GM12878 (cell line): ENCODE measurements around the gene MCOLN1. TPM values are rescaled to one million over a fixed set of nuclear protein-coding genes. Genes with fewer than 3 reads are reported as not detected.

ENCODE experiments used
- ATAC-seq: fragments of 200-7000 bp; cut with Tn5 transposase; 3 replicates; pipeline ENCODE4 v1.9.1; 2020; ENCODE audit warnings: mild to moderate bottlenecking, moderate library complexity
- BruUV-seq: library from RNA; stranded (reverse); fragments of 400-500 nt; replicated peaks from 2 replicates; lab custom pipeline; 2021; lab: Mats Ljungman, UMichigan
- CTCF ChIA-PET: fragments of 300-600 bp; sonication (Branson Sonifier 250); formaldehyde crosslinking; extraction: SDS; loops from one replicate; lab custom pipeline; 2021; ENCODE audit warnings: inconsistent platforms; lab: Yijun Ruan, JAX
- POLR2A ChIA-PET: fragments of 350-600 bp; formaldehyde crosslinking; extraction: SDS; loops from one replicate; lab custom pipeline; 2021; ENCODE audit warnings: inconsistent platforms; lab: Charles Lee
- RAD21 ChIA-PET: fragments of 300-600 bp; sonication (Branson Sonifier 250); formaldehyde crosslinking; loops from one replicate; lab custom pipeline; 2023; ENCODE audit warnings: antibody characterized with exemption; ENCODE audit not compliant: unreplicated experiment; lab: Charles Lee
- SMC1A ChIA-PET: fragments of 300-600 bp; sonication (Branson Sonifier 250); formaldehyde crosslinking; loops from one replicate; lab custom pipeline; 2023; ENCODE audit not compliant: unreplicated experiment, uncharacterized antibody; lab: Charles Lee
- DNase-seq: peaks from one replicate; pipeline ENCODE4 v3.0.0-alpha.2; 2011; ENCODE audit warnings: low read depth, low spot score
- FAIRE-seq: peaks from 3 replicates; lab custom pipeline; 2011; peaks lifted over from hg19 to GRCh38; lab: Jason Lieb, UNC
- H2AFZ ChIP-seq: 2 replicates; pipeline ENCODE4 v1.6.0; 2011; ENCODE audit warnings: low read depth, low read length, control low read depth; ENCODE audit not compliant: control insufficient read depth
- H3K27ac ChIP-seq: 2 replicates; pipeline ENCODE4 v1.5.1; 2011; ENCODE audit warnings: control low read depth; ENCODE audit not compliant: control insufficient read depth, insufficient read depth
- H3K27me3 ChIP-seq, 2 experiments: replicated peaks in 1 of 2; 2 replicates each; pipeline versions ENCODE4 v1.6.0 to v1.6.1; 2011; ENCODE audit warnings: low read length in 1 of 2; ENCODE audit not compliant: control insufficient read depth in 2 of 2, insufficient read depth in 2 of 2
- H3K36me3 ChIP-seq, 2 experiments: 2 replicates each; pipeline ENCODE4 v1.5.1; 2011; ENCODE audit warnings: low read length in 1 of 2; ENCODE audit not compliant: control insufficient read depth in 2 of 2, insufficient read depth in 2 of 2
- H3K4me1 ChIP-seq: 2 replicates; pipeline ENCODE4 v1.6.1; 2011; ENCODE audit warnings: mild to moderate bottlenecking, low read length, moderate library complexity, mixed read lengths; ENCODE audit not compliant: control insufficient read depth, insufficient read depth
- H3K4me2 ChIP-seq: 2 replicates; pipeline ENCODE4 v1.6.0; 2011; ENCODE audit warnings: control low read depth; ENCODE audit not compliant: control insufficient read depth, insufficient read depth
- H3K4me3 ChIP-seq: fragments of 200-600 bp; sonication (generic); 2 replicates; pipeline ENCODE4 v1.5.1; 2016
- H3K79me2 ChIP-seq: 2 replicates; pipeline ENCODE4 v1.6.0; 2011; ENCODE audit warnings: low read length; ENCODE audit not compliant: control insufficient read depth, insufficient read depth
- H3K9ac ChIP-seq: 2 replicates; pipeline ENCODE4 v1.8.0; 2011; ENCODE audit warnings: low read length, control low read depth, mixed read lengths; ENCODE audit not compliant: control insufficient read depth, insufficient read depth
- H3K9me3 ChIP-seq: replicated peaks from 3 replicates; pipeline ENCODE4 v1.5.1; 2011; ENCODE audit warnings: mild to moderate bottlenecking, low read length; ENCODE audit not compliant: control insufficient read depth, insufficient read depth
- H4K20me1 ChIP-seq: 2 replicates; pipeline ENCODE4 v1.6.0; 2011; ENCODE audit not compliant: control insufficient read depth, insufficient read depth
- CHD2 ChIP-seq: IDR thresholded peaks from 2 replicates; pipeline ENCODE4 v1.6.1; 2011; ENCODE audit warnings: low read depth, low read length, improper control_type of control experiment, borderline replicate concordance
- ESRRA ChIP-seq: IDR thresholded peaks from 2 replicates; pipeline ENCODE4 v1.6.1; 2012; ENCODE audit warnings: mild to moderate bottlenecking, low read length, improper control_type of control experiment
- HCFC1 ChIP-seq: fragments of 150-350 bp; IDR thresholded peaks from 2 replicates; pipeline ENCODE4 v1.6.1; 2014; ENCODE audit warnings: low read length
- HDGF ChIP-seq: fragments of 450-650 bp; IDR thresholded peaks from 2 replicates; pipeline ENCODE4 v1.6.1; 2016; ENCODE audit warnings: antibody characterized with exemption
- NR2C1 ChIP-seq: fragments of 450-650 bp; IDR thresholded peaks from 2 replicates; pipeline ENCODE4 v1.6.1; 2017; ENCODE audit warnings: antibody characterized with exemption, mild to moderate bottlenecking, moderate library complexity
- SIX5 ChIP-seq: IDR thresholded peaks from 2 replicates; pipeline ENCODE4 v1.6.1; 2011; ENCODE audit warnings: mild to moderate bottlenecking, low read depth, low read length, moderate library complexity; ENCODE audit not compliant: severe bottlenecking
- SMC3 ChIP-seq: IDR thresholded peaks from 2 replicates; pipeline ENCODE4 v1.6.1; 2011; ENCODE audit warnings: low read length, improper control_type of control experiment, borderline replicate concordance
- SRF ChIP-seq, 2 experiments: IDR thresholded peaks; 2 replicates each; pipeline ENCODE4 v1.6.1; 2011; ENCODE audit warnings: low read depth in 2 of 2, low read length in 2 of 2, mild to moderate bottlenecking in 1 of 2, moderate library complexity in 1 of 2
- SUZ12 ChIP-seq: fragments of 200-600 bp; sonication (generic); IDR thresholded peaks from one replicate; pipeline ENCODE4 v1.6.1; 2018; ENCODE audit warnings: antibody characterized with exemption, mild to moderate bottlenecking; ENCODE audit not compliant: unreplicated experiment
- TAF1 ChIP-seq: IDR thresholded peaks from 2 replicates; pipeline ENCODE4 v1.6.1; 2011; ENCODE audit warnings: mild to moderate bottlenecking, low read depth, low read length, borderline replicate concordance
- TBL1XR1 ChIP-seq: IDR thresholded peaks from 2 replicates; pipeline ENCODE4 v1.6.1; 2012; ENCODE audit warnings: low read depth, low read length, improper control_type of control experiment
- YY1 ChIP-seq: IDR thresholded peaks from 2 replicates; pipeline ENCODE4 v1.6.1; 2011; ENCODE audit warnings: low read depth, mild to moderate bottlenecking, low read length
- ZNF687 ChIP-seq: fragments of 450-650 bp; IDR thresholded peaks from 2 replicates; pipeline ENCODE4 v1.6.1; 2017; ENCODE audit warnings: mild to moderate bottlenecking, moderate library complexity
- ZZZ3 ChIP-seq: IDR thresholded peaks from 2 replicates; pipeline ENCODE4 v1.6.1; 2011; ENCODE audit warnings: low read depth; ENCODE audit not compliant: control insufficient read depth, insufficient read length
- WGBS: methylation state at CpG from one replicate; pipeline ENCODE4 v1.1.6; 2016; ENCODE audit warnings: low lambda C conversion rate; ENCODE audit not compliant: insufficient replicate concordance, insufficient coverage; ENCODE audit errors: missing lambda C conversion rate; 5-methylcytosine and 5-hydroxymethylcytosine counted together
- in situ Hi-C: fragments of 300-500 bp; cut with MboI; formaldehyde crosslinking; loops from 9 replicates; pipeline ENCODE4 v1.14.3; 2018; ENCODE audit warnings: mixed read lengths
- intact Hi-C: fragments of 100-400 bp; cut with micrococcal nuclease; formaldehyde crosslinking; loops from one replicate; pipeline ENCODE4 v1.14.2; 2022; ENCODE audit not compliant: unreplicated experiment
- polyA plus RNA-seq, 11 experiments: library from polyadenylated mRNA; depleted of rRNA in 4 of 11; unstranded in 6 of 11; stranded (reverse) in 5 of 11; fragments of >200 nt; fragmentation: Nextera tagmentation in 4 of 11; fragmentation: Illumina TruSeq in 1 of 11; extraction: Ambion mirVana in 4 of 11; extraction: Trizol in 1 of 11; gene quantifications; 1 replicate in 1 of 11; 2 replicates in 10 of 11; pipeline versions ENCODE4 v1.2.1 to v1.2.3, GENCODE V29; 2011 to 2016; ENCODE audit warnings: inconsistent platforms in 2 of 11, missing spikeins in 2 of 11, low read depth in 1 of 11
- total RNA-seq, 4 experiments: library from RNA; depleted of rRNA in 3 of 4; stranded (reverse); fragments of >200 nt in 3 of 4; fragmentation: Illumina TruSeq in 1 of 4; extraction: Trizol in 1 of 4; gene quantifications; 2 replicates each; pipeline versions ENCODE4 v1.2.1 to v1.2.3, GENCODE V29; 2013 to 2021
- TF ChIP-seq, protein P1 (sequence below): IDR thresholded peaks from 2 replicates; pipeline ENCODE4 v1.6.1; 2012; ENCODE audit warnings: low read depth, low read length, improper control_type of control experiment
- TF ChIP-seq, protein P2 (sequence below): fragments of 450-650 bp; IDR thresholded peaks from 2 replicates; pipeline ENCODE4 v1.6.1; 2017; ENCODE audit warnings: antibody characterized with exemption, mild to moderate bottlenecking, moderate library complexity

MCOLN1 gene
- total and polyA plus RNA-seq, 10 of the 15 experiments (the other 5 are each of a cell fraction or from before 2014, with no cell fraction given): 0.42 to 15.6 (median 4.9) TPM

DNA sequence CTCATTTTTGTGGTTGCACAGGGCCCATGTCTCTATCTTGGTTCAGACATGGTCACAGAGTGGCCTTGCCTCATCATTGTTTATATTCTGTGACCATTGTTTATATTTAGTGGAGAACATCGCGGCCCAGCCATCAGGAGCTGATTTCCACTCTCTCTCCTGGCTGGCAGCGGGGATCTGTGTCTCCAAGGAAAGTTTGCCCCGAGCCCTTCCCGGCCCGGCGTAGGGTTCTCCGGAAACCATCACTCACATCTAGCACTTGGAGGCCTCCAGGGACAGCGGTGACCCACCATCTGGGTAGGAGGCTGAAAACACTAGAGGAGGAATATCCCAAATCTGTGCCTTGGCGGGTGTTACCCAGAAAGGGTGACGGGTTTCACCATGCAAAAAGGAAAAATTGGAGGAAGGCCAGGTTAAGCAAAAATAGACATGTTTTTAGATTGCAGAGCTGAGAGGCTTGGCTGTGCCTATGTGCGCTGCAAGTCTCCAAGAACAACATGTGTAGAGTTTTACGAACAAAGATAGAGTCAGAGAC is 7.2 kb upstream of the MCOLN1 start (continued):
- TF ChIP-seq ZNF687: no peak
- TF ChIP-seq CHD2: no peak
- TF ChIP-seq, all 136 proteins: peak for 0

GRCh38 chr19:7515645-7516151 is 6.7 kb upstream of the MCOLN1 start, which contains the start of gene ZNF358:
Gene ZNF358 (plus strand): TSS chr19:7516103. CDS start chr19:7519243, 3,140 bp downstream.
- in situ Hi-C loops (no loop called here), intact Hi-C loops (no loop called here)
- Histone ChIP-seq H3K4me2 (peak within 1 kb of the TSS; percentile 55), H3K9me3 (no peaks in the 10 kb centered on the region), H2AFZ (peak within 1 kb of the TSS; percentile 85), H3K4me3 (peak within 1 kb of the TSS; percentile 50; the same call in 1 of the 2 replicates), H3K36me3 (no peaks in the 10 kb centered on the region), H3K4me1 (no peaks in the 10 kb centered on the region), H3K79me2 (no peaks in the 10 kb centered on the region), H3K27me3 (peaks cover 3 to 4% of the 10 kb centered on the region in 2 experiments; a peak in 2 of 4 replicates), H4K20me1 (no peaks in the 10 kb centered on the region), H3K9ac (peak within 1 kb of the TSS; percentile 27; the same call in 1 of the 2 replicates), H3K27ac (no peak within 1 kb of the TSS)
- SMC1A ChIA-PET: interaction anchor here (1.2 kb wide), 1 partner anchor 136 kb away, joined by 4 read pairs; no protein-coding TSS in a partner anchor
- RAD21 ChIA-PET: no interaction called here
- POLR2A ChIA-PET: no interaction called here
- WGBS: 10% methylated on average over 14 of the region's 33 CpGs
- FAIRE-seq (no peak), DNase-seq (no peak), ATAC-seq (peak; percentile 96)
- CTCF ChIA-PET: no interaction called here
- no TSS peak for BruUV-seq
- TF ChIP-seq TAF1 (no peak), TBL1XR1 (no peak), ESRRA (no peak), SRF (IDR thresholded peaks at IDR 0.05; ENCODE audit: low read depth in 2 of 2, low read length in 2 of 2) (0 out of 4 replicates have a peak, but pooled peaks of 1 of the 2 experiments have one; percentile 14), SIX5 (peak; percentile 80), YY1 (peak; percentile 96), HCFC1 (peak; percentile 76), SMC3 (no peak), NR2C1 (0 out of 2 replicates have a peak, but pooled peaks have one; percentile 33), HDGF (peak; percentile 83), SUZ12 (peak; percentile 53), ZZZ3 (no peak)
- TF ChIP-seq, protein P1, sequence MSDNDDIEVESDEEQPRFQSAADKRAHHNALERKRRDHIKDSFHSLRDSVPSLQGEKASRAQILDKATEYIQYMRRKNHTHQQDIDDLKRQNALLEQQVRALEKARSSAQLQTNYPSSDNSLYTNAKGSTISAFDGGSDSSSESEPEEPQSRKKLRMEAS: no peak
- TF ChIP-seq, protein P2, sequence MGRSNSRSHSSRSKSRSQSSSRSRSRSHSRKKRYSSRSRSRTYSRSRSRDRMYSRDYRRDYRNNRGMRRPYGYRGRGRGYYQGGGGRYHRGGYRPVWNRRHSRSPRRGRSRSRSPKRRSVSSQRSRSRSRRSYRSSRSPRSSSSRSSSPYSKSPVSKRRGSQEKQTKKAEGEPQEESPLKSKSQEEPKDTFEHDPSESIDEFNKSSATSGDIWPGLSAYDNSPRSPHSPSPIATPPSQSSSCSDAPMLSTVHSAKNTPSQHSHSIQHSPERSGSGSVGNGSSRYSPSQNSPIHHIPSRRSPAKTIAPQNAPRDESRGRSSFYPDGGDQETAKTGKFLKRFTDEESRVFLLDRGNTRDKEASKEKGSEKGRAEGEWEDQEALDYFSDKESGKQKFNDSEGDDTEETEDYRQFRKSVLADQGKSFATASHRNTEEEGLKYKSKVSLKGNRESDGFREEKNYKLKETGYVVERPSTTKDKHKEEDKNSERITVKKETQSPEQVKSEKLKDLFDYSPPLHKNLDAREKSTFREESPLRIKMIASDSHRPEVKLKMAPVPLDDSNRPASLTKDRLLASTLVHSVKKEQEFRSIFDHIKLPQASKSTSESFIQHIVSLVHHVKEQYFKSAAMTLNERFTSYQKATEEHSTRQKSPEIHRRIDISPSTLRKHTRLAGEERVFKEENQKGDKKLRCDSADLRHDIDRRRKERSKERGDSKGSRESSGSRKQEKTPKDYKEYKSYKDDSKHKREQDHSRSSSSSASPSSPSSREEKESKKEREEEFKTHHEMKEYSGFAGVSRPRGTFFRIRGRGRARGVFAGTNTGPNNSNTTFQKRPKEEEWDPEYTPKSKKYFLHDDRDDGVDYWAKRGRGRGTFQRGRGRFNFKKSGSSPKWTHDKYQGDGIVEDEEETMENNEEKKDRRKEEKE: no peak
